ENCODE results near the gene HIVEP2. TPM values are rescaled to one million over a fixed set of nuclear protein-coding genes. Genes with fewer than 3 reads are reported as not detected.

The HIVEP2 gene
- total RNA-seq, 2 experiments from 2014 or later, result 48.4 to 48.6 TPM

GRCh38 chr6:142902636-142903053 is 42.3 kb downstream of the HIVEP2 start:
- peaks cover 40% of the 10 kb centered on the region for H3K4me1 ChIP-seq (ENCODE audit: insufficient read depth, low read length)

GRCh38 chr6:142901611-142902010 is 43.4 kb downstream of the HIVEP2 start:
- CTCF ChIA-PET, result interaction anchor here (1.5 to 1.7 kb wide), 3 partner anchors 42 to 125 kb away, joined by 3 to 5 read pairs (median 4); no protein-coding TSS in a partner anchor
- intact Hi-C loops (cut with DNase I, micrococcal nuclease), result loop anchor here in 1 of 2 experiments (1.0 to 2.0 kb wide), 6 partner anchors 12 to 51 kb away; no protein-coding TSS in a partner anchor
- Histone ChIP-seq H3K4me3 (ENCODE audit: low read length) (peak overlapping the region; percentile 35), H3K27ac (ENCODE audit: low read depth in 1 of 2, low read length in 2 of 2) (peak overlapping the region; percentile 86 to 93), H3K4me1 (ENCODE audit: insufficient read depth, low read length) (peaks cover 42% of the 10 kb centered on the region), H3K9me3 (ENCODE audit: control insufficient read depth in 1 of 2, insufficient read depth in 1 of 2, low read length in 2 of 2) (no peaks in the 10 kb centered on the region), H3K27me3 (ENCODE audit: control insufficient read depth in 1 of 2, insufficient read depth in 2 of 2, low read length in 2 of 2) (no peaks in the 10 kb centered on the region), H3K36me3 (ENCODE audit: insufficient read depth, low read length) (peaks cover 18% of the 10 kb centered on the region)
- TF ChIP-seq CTCF (IDR thresholded peaks at IDR 0.05), result no peak
- H3K4me1 Mint-ChIP-seq (ENCODE audit: low read depth), result peaks cover 16% of the 10 kb centered on the region
- POLR2A ChIA-PET, result interaction anchor here (0.7 to 9.8 kb wide), 22 partner anchors 7 to 177 kb away, joined by 3 to 201 read pairs (median 6); partner anchors contain the start of gene HIVEP2
- H3K27me3 Mint-ChIP-seq, result no peaks in the 10 kb centered on the region
- H3K4me3 Mint-ChIP-seq, result peak overlapping the region; percentile 81
- no peak for DNase-seq
- no peak for ATAC-seq (ENCODE audit: poor library complexity)
- H3K9me3 Mint-ChIP-seq, result no peaks in the 10 kb centered on the region
- H3K36me3 Mint-ChIP-seq (ENCODE audit: low read depth), result peaks cover 8% of the 10 kb centered on the region
- H3K27ac Mint-ChIP-seq, result no peak overlapping the region

More at GRCh38 chr6:142902636-142903053, 42.3 kb downstream of the HIVEP2 start:
- Mint-ChIP-seq H3K36me3 (ENCODE audit: low read depth) (peaks cover 19% of the 10 kb centered on the region), H3K9me3 (no peaks in the 10 kb centered on the region), H3K27me3 (no peaks in the 10 kb centered on the region), H3K27ac (no peak overlapping the region), H3K4me3 (peak overlapping the region; percentile 81), H3K4me1 (ENCODE audit: low read depth) (peaks cover 26% of the 10 kb centered on the region)
- peak overlapping the region; percentile 62 for H3K4me3 ChIP-seq (ENCODE audit: low read length)
- ATAC-seq (ENCODE audit: poor library complexity), result peak; percentile 57
- intact Hi-C loops (cut with DNase I, micrococcal nuclease), result loop anchor here in 1 of 2 experiments (1.0 to 2.0 kb wide), 6 partner anchors 11 to 52 kb away; no protein-coding TSS in a partner anchor
- peak overlapping the region; percentile 86 to 93 for H3K27ac ChIP-seq (ENCODE audit: low read depth in 1 of 2, low read length in 2 of 2)
- POLR2A ChIA-PET, result interaction anchor here (0.7 to 9.8 kb wide), 20 partner anchors 8 to 83 kb away, joined by 3 to 201 read pairs (median 4); partner anchors contain the start of gene HIVEP2
- DNase-seq, result peak; percentile 55 to 95 (median 70)
- CTCF ChIA-PET, result interaction anchor here (1.5 kb wide), 2 partner anchors 41 to 124 kb away, joined by 3 to 4 read pairs; no protein-coding TSS in a partner anchor
- H3K36me3 ChIP-seq (ENCODE audit: insufficient read depth, low read length), result peaks cover 15% of the 10 kb centered on the region
- H3K9me3 ChIP-seq (ENCODE audit: control insufficient read depth in 1 of 2, insufficient read depth in 1 of 2, low read length in 2 of 2), result no peaks in the 10 kb centered on the region
- no peak for TF ChIP-seq CTCF (IDR thresholded peaks at IDR 0.05)
- no peaks in the 10 kb centered on the region for H3K27me3 ChIP-seq (ENCODE audit: control insufficient read depth in 1 of 2, insufficient read depth in 2 of 2, low read length in 2 of 2)

DNA sequence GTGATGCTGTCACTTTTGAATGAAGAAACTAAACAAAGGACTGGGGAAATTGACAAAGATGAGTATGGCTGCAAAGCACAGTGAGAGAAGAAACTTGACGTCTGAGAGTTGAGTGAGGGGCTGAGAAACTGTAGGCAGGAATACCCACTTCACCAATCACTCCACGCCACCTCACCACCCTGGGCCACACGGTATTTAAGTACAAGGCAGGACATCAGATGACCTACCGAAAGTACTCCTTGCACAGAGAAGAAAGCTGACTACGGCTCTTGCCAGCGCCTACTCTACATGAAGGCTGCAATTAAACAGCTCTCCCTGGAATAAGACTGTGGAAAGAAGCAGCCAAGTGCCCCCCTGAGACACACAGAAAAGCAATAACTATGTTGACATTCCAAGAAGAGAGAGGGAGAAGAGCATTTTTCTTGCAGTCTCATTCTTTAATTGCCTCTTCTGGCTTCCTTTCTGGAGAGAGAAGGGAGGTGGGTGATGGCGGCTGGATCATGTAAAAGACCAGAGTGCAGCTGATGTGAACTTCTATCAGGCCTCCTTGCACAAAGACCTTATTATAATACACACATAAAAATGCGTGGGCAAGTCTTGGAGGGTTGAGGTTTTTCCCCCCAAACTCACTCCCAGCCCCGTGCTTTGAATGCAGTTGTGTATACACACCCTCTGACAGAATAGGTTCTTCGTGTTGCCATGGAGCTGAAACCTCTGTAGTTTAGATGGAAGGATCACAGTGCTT is 44.6 kb downstream of the HIVEP2 start:
- Histone ChIP-seq H3K4me3 (ENCODE audit: low read length) (peak overlapping the region; percentile 35), H3K9me3 (ENCODE audit: control insufficient read depth in 1 of 2, insufficient read depth in 1 of 2, low read length in 2 of 2) (no peaks in the 10 kb centered on the region), H3K27me3 (ENCODE audit: control insufficient read depth in 1 of 2, insufficient read depth in 2 of 2, low read length in 2 of 2) (no peaks in the 10 kb centered on the region), H3K4me1 (ENCODE audit: insufficient read depth, low read length) (peaks cover 44% of the 10 kb centered on the region), H3K27ac (ENCODE audit: low read depth in 1 of 2, low read length in 2 of 2) (peak overlapping the region; percentile 86 to 93), H3K36me3 (ENCODE audit: insufficient read depth, low read length) (peaks cover 18% of the 10 kb centered on the region)
- POLR2A ChIA-PET, result interaction anchor here (0.7 to 9.8 kb wide), 13 partner anchors 9 to 112 kb away, joined by 3 to 201 read pairs (median 8); partner anchors contain the start of gene HIVEP2
- Mint-ChIP-seq H3K27ac (no peak overlapping the region), H3K4me1 (ENCODE audit: low read depth) (peaks cover 15% of the 10 kb centered on the region), H3K36me3 (ENCODE audit: low read depth) (peaks cover 14% of the 10 kb centered on the region), H3K4me3 (peak overlapping the region; percentile 60), H3K27me3 (no peaks in the 10 kb centered on the region), H3K9me3 (no peaks in the 10 kb centered on the region)
- no peak for TF ChIP-seq CTCF (IDR thresholded peaks at IDR 0.05)
- DNase-seq, result peak in 10 of 14 experiments; percentile 33 to 83 (median 56)
- peak; percentile 64 for ATAC-seq (ENCODE audit: poor library complexity)
- intact Hi-C loops (cut with DNase I, micrococcal nuclease), result no loop called here
- CTCF ChIA-PET, result interaction anchor here (1.2 to 1.7 kb wide), 2 partner anchors 57 to 527 kb away, joined by 4 to 5 read pairs; no protein-coding TSS in a partner anchor
